B cell (primary cell): ENCODE data around the gene IQGAP1.

Source experiments
- CTCF ChIP-seq: fragments of 200-600 bp; IDR thresholded peaks from one replicate; pipeline ENCODE4 v1.8.0; 2022; ENCODE audit warnings: antibody characterized with exemption, mild to moderate bottlenecking
- EZH2 ChIP-seq: IDR thresholded peaks from 2 replicates; pipeline ENCODE4 v1.6.1; 2012; ENCODE audit warnings: borderline replicate concordance, low read depth, mild to moderate bottlenecking, moderate library complexity, low read length; ENCODE audit not compliant: insufficient read depth, poor library complexity, severe bottlenecking

GRCh38 chr15:90489944-90490343 lies 101.9 kb downstream of the IQGAP1 start:
- TF ChIP-seq EZH2 = no peak
- TF ChIP-seq CTCF = no peak
